GM12872 (cell line): ENCODE measurements around the gene BIN1.
A peak's percentile ranks its signal among the peaks of the same experiment; 100 is the strongest.

Source experiments
- CTCF ChIP-seq: IDR thresholded peaks from 3 replicates; pipeline ENCODE4 v1.5.1; 2011; ENCODE audit warnings: low read depth, mild to moderate bottlenecking, low read length, moderate library complexity; ENCODE audit not compliant: insufficient read depth

Gene BIN1

GRCh38 chr2:127070221-127070620 lies 36.7 kb downstream of the BIN1 start:
- TF ChIP-seq CTCF: no peak

GRCh38 chr2:127069536-127069935 lies 37.4 kb downstream of the BIN1 start:
- TF ChIP-seq CTCF: no peak

- TF ChIP-seq CTCF: no peak
These were observed 38.0 kb downstream of the BIN1 start for GRCh38 chr2:127069003-127069402.

GRCh38 chr2:127068351-127068741 lies 38.6 kb downstream of the BIN1 start:
- no peak for TF ChIP-seq CTCF

- peak; percentile 91 for TF ChIP-seq CTCF
These were observed 39.2 kb downstream of the BIN1 start for GRCh38 chr2:127067620-127068350.

GRCh38 chr2:127066942-127067341 lies 40.0 kb downstream of the BIN1 start:
- TF ChIP-seq CTCF: no peak

- TF ChIP-seq CTCF: no peak
These were observed 41.0 kb downstream of the BIN1 start for GRCh38 chr2:127065940-127066318.
